Metanephros (tissue), 2 donors: ENCODE measurements around the gene GGPS1. TPM values are rescaled to one million over a fixed set of nuclear protein-coding genes. Genes with fewer than 3 reads are reported as not detected.

Source experiments
- small RNA-seq: library from RNA; depleted of rRNA; stranded (forward); fragments of <200 nt; gene quantifications from one replicate; pipeline ENCODE3, GENCODE V24; 2014; ENCODE audit warnings: low replicate concordance
- total RNA-seq: library from RNA; depleted of rRNA; stranded (reverse); fragments of >200 nt; gene quantifications from one replicate; pipeline ENCODE4 v1.2.3, GENCODE V29; 2014

The GGPS1 gene
- 22.9 TPM for total RNA-seq

GRCh38 chr1:235328271-235329138, at the start of gene GGPS1:
TSS of gene GGPS1 (plus strand) at chr1:235328570. CDS start at chr1:235335265, 6,695 bp downstream.

DNA sequence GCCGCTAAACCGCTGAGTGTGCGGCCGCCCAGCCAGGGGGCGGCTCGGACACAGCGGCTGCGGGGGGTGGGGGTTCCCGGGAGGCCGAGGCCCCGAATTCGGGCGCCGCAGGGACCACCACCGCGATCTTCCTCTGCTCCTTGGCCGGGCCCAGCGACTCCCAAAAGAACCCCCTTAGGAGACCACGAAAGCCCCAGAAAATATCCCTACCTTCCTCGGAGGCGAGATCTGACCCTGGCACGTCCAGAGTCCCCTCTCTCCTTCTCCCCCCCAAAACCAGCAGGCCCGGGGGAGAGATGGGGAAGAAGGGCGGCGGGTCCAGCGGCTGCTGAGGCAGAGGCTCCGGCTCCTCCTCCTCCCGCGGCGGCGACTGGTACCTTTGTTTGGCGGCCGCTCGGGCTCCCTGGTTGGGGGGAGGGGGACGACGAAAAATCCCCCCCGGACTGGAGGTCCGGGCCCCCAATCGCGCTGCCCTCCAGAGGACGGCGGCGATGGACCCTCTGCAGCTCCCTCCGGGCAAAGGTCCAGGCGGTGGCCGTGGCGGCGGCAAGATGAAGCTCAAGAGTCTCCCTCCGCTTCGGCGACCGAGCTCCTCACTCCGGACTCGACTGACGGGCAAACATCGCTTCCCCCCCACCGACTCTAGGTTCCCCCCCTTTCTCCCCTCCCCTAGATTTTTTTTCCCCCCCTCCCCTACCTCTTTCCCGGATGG, 655 bp upstream of the GGPS1 start, which contains the start of gene ARID4B:
TSS of gene ARID4B (minus strand) at position 621 of the 712 bp plus-strand sequence. CDS start 1,260 bp downstream, outside the sequence.

DNA sequence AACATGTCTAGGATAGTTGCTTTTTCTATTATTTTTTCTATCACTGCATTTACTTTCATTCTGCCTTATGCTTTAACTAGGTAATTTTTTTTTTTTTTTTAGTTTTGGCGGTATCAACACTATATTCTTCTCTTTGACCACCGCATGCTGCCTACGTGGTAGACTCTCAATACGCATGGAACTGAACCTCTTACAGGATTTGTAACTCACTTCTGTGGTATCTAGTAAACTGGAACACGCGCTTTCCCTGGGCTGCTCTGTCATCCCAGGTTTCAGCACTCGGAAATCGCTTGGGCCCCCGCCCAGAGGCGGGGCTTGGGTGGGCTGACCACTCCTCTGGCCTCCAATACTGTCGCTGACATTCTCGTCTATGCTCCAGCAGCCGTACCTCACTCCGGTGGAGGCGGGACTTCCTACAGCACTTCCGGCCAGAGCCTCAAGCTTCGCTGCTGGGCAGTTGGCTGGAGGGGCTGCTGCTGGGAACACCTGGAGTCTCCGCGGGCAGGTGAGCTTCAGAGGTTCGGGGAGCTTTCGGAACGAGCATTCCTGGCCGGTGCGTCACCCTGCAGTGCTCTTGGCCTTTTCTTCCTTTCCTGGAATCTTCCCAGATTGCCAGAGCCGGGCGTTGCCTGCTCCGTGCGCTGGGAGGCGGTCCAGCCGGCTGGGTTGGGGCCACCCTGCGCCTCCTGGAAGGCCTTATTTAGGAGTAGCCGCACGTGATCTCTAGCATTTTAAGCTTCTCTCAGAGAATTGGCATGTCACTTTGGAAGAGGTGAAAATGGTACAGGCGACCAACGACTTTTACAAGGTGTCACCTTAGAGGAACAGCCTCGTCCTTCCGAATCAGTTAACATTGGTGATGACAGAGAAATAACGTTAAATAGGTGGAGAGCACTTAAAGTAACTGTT, 38.9 kb downstream of the GGPS1 start, which contains the start of gene TBCE:
TSS of gene TBCE (plus strand) at position 428 of the 909 bp plus-strand sequence. CDS start 12,623 bp downstream, outside the sequence.

Small RNAs within 50 kb of the gene (small RNA-seq; reads per million reads assigned to genes)
- not detected for gene AL391994.1

Other genes with a start within 250 kb of the GGPS1 start
- 112 TPM for gene TOMM20, start 199.7 kb upstream of the GGPS1 start, total RNA-seq
- gene RBM34, start 167.3 kb upstream of the GGPS1 start, total RNA-seq, result 32.7 TPM
- gene ARID4B, start 391 bp upstream of the GGPS1 start, total RNA-seq, result 58.1 TPM
- 20.2 TPM for gene TBCE, start 38.9 kb downstream of the GGPS1 start, total RNA-seq
- 33.3 TPM for gene B3GALNT2, start 175.9 kb downstream of the GGPS1 start, total RNA-seq